ENCODE measurements around the gene CDH4.

CDH4 gene

DNA sequence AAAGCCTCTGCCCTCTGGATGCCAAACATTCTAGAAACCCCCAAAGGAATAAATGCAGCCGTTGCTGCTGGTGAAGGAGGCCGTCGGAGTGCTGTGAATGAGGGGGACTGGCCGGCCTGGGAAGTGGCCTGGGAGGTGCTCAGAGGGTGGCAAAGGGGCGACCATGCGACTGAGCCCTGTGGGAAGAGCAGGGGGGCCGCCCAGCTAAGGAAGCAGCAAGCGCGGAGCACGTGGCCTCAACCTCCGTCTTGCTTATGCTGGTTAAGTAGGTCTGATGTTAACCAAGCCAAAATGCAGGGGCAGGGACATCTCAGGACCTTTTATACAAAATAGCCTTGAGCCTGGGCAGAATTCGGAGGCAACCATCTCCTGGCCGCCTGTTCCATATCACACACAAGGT lies 432.1 kb downstream of the CDH4 start:
- DNase-seq: no peak

DNA sequence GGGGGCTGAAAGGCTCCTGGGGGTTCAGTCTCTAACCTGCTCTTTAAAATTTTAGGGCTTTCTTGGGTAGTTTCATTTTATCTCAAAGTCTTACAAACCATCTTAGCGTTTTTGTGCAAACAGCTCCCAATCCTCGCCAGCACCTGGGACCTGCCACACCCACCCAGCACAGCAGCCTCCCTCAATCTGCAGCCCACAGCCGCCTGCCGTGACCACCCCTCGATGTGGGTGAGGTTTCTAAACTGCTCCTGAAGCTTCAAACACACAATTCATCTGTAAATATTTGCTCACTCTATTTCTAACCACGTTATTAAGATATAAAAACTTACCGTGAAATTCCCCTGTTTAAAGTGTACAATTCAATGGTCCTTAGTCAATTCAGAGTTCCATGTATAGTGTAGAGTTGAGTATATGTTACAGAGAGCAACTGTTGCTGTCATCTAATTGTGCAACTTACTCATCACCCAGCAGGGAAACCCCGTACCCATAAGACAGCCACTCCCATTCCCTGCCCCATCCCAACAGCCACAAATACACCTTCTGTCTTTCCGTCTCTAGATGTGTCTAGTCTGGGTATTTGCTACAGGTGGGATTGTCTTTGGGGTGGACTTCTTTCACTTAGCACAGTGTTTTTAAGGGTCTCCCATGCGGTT lies 432.6 kb downstream of the CDH4 start:
- no peak for DNase-seq

DNA sequence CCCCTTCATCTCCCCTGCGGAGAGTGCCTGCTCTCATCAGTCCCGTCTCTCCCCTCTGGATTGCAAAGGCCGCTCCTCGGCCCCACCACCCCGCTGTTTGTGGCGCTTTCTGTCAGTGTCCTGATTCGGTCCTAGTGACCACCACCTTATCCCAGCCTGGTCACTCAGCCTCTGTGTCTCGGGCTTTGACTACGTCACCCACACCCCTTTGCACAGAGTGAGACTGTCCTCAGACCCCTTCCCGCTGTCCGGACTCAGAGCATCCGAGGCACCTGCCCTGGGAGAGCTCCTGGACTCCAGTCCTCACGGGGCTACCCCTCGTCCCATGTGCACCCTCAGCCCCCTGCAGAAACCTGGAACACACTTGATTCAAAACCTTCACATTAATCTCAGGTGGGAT lies 433.4 kb downstream of the CDH4 start:
- no peak for DNase-seq

DNA sequence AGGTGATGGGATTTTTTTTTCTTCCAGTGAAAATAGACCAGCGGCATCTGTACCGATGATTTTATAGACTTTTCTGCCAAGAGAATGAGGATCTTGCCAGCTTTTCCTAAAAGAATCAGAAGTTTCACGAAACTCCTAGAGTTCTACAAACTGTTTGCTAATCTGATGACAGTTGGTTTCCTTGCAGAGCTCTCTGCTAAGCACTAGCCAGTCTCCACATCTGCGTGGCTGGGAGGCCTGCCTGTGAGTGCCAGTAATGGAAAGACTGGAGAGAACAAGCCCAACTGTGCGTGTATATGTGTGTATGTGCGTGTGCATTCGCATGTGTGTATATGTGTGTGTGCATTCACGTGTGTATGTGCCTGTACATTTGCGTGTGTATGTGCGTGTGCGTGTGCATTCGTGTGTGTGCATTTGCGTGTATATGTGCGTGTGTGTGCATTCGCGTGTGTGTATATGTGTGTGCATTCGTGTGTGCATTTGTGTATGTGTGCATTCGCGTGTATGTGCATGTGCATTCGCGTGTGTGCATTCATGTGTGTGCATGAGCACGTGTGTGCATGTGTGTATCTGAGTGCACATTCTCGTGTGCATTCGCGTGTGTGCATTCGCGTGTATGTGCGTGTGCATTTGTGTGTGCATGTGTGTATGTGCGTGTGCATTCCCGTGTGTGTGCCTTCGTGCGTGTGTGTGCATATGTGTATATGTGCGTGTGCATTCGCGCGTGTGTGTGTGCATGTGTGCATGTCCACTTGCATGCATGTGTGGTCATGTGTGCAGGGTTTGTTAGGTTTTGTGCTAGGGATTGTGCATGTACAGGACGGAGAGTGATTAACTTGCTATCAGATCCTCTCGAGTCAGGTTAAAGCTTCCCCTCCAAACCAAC lies 434.2 kb downstream of the CDH4 start:
- DNase-seq: no peak

DNA sequence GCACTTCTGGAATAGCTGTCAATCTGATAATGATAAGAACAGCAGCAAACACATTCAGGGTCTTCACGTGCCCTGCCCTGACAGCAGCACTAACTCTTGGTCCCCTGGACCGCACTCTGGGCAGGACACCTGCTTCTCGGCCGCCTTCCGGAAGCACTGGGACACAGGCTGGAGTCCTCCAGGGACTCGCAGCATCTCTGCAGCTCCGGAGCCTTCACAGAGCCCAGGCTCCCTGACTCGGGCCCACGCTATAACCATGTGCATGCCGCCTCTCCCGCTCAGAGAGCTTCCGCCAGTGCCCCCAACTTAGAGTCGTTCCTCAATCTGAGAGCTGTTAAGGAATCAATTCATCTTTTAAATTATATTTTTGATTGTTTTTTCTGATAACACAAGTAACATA lies 436.4 kb downstream of the CDH4 start:
- no peak for DNase-seq

DNA sequence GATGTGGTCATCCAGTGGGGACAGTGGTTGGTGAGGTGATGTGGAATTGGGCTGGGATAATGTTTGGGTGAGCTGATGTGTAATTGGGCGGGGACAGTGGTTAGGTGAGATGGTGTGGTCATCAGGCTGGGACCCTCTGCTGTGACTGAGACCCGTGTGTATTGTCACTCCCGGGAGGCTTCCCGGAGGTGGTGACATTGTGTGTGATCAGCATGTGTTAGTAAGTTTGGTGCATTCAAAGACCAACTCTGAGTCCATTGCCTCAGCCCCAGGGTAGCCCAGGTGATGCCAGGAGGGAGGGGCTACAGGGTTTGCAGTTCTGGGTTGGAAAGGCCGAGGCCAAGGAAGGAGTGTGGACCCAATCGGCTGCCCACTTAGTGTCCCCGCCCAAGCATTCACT lies 438.1 kb downstream of the CDH4 start:
- DNase-seq: no peak

DNA sequence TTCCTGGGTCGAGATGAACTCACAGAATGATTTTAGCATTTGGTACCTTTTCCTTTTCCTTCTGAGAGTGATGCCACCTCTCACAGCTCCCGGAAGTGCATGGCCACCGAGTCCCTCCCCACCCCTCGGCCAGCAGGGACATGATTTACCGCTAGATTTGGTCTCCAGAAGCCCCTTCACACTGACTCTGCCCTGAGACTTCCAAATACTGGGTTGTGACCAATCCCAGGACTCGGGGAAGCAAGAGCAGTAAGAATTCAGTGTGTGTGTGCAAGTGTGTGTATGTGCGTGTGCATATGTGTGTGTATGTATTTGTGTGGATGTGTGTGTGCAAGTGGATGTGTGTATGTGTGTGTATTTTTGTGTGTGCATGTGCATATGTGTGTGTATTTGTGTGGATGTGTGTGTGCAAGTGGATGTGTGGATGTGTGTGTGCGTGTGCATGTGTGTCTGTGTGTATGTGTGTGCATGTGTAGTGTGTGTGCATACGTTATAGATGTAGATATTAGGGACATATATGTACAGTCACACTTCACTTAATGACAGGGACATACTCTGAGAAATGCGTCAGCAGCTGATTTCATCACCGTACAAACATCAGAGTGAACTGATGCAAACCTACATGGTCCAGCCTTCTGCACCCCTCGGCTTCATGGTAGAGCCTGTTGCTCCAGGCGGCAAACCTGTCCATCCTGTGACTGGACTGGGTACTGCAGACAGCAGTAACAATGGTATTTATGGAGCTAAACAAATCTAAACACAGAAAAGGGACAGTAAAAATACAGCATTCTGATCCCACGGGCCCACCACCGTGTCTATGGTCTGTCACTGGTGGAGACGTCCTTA lies 439.2 kb downstream of the CDH4 start:
- no peak for DNase-seq

DNA sequence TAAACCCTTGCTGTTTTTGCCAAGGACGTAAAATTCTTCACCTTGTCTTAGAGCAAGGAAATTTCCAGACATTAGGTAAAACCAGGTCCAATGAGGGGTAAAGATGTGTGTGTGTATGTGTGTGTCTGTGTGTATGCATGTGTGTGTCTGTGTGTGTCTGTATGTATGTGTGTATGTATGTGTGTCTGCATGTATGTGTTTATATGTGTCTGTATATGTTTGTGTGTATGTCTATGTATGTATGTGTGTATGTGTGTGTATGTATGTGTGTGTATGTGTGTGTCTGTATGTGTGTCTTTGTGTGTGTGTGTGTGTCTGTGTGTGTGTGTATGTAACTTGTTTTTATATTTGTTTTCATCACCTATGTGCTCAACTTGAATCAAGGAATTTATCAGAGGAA lies 439.9 kb downstream of the CDH4 start:
- DNase-seq: no peak

DNA sequence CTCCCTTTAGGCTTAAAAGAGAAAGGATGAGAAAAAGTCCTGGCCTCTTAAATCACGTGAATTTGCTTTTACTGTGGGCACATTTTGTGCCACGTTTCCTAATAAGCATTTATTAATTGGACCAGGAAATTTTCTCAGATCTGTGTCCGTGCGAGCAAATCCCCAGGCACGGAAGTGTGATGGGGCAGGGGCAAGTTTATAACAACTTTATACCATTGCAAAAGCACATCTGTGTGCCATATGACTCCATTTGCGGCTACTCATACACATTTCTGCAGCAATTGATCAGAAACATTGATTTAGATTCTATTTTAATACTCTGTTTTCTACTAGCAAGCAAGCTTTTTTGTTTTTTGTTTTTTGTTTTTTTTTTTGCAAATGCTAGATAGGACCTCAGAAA lies 440.4 kb downstream of the CDH4 start:
- no peak for DNase-seq

DNA sequence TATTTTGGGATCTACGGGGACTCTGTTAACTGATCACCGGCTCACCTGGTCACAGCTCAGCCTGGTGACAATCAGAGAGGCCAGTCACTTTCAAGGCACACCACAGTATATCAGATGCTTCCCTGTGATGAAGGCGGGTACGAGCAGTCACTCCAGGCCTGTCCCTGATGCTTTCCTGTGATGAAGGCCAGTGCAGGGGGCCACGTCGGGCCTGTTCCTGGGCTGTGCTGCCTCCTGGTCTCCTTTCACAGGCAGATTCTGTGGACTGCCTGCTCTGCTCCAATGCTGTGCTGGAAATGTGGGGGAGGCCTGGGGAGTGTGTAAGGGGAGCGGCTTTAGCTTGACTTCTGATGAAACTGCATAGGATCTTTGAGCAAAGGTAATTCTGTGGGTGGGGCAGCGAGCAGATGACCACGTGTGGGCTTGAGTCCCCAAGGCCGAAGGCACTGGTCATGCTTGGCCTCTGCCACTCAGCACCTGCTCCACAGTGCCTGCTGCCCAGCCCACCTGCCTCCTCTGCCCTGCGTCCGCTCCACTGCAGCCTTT lies 441.1 kb downstream of the CDH4 start:
- DNase-seq: no peak

DNA sequence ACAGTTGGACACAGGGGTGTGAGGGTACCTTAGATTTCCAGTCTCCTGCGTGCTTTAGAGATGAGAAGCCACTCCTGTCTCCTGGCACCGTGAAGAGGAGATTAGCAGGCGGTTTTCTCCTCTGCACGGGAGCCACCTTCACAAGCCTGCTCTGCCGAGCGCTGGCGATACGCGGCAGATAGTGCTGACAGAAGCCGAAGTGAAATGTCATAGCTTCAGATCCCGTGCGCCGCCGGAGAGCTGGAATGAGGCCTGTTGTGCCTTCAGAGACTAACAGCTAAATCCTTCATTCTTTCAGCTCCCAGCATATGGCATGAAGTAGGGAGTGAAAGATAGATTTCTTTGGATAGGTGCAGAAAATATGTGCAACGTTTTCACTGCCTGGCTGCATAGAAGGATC lies 442.6 kb downstream of the CDH4 start:
- DNase-seq: no peak

DNA sequence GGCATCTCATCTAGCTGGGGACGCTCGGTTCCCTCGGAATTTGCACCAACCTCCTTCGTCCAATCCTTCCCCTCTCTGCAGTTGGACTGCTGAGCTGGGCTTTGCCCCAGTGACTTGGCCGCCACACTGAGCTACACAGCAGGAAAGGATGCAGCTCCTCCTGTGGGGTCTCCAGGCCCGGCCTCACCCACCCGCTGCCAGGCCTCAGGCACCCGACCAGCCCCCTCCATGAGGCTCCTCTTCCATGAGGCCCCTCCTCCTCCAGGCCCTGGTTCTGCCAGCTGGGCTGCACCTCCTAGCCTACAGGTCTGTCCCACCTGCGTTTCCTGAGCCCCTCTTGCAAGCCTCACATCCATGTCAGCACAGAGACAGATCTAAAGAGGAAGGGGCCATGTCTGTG lies 443.7 kb downstream of the CDH4 start:
- no peak for DNase-seq

DNA sequence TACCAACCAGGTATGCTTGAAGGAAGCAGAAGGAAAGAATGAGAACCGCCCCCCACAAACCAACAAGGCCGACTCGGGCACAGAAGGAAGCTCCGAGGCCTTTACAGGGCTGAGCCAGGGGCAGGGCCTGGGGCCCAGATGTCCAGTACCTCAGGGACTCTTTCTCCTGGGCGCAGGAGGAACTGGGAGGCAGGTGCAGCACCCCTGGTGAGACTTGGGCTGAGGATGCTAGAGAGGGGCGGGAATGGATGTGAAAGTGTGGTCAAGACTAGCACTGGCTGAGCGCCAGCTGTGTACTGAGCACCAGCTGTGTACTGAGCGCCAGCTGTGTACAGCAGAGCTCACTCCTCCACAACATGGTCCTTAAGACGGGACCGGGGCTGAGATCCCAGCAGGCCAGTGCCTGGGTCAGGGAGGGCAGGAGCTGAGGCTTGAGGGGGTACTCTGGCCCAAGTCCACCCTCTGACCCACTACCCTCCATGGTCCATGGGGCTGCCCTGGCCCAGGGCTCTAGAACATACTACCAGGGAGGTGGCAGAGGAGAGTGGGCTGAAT lies 444.2 kb downstream of the CDH4 start:
- no peak for DNase-seq

DNA sequence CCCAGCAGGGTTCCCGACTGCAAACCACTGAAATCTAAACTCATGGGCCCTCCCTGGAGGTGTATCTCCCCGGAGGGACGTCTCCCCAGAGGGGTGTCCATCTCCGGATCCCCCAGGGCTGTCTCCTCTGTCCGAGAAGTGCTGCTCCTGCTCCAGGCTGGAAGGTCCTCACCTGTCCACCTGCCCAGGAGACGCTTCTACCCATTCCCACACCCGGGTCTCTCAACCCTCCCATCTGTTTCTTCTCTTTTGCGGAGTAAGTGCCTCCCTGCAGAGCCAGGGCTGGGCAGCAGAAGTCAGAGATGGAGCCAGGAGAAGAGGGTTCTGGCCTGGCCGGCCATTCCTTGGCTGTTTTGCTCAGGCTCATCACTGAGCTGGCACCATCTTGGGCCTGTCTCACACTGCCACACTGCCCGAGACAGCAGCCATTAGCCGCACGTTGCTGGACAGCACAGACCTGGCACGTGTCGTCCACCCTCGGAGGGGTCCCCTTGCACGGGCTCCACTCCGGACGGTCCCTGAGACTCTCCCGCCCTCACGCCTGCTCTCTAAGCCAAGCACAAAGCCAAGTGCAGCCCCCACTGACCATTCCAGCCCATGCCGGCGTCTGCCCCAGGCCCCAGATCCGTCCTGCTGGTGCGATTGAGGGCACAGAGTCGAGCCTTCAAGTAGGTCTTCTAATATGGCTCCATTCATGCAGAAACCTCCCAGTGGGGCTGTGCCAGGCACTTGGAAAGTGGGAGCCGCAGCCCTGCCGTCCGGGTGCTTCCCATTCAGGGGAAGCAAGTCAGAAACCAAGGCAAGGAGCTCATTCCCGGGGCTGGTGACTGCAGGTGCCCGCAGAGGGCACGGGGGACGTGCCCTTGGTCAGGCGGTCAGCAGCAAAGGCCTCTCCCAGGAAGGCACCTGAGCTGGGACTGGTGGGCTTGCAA lies 445.9 kb downstream of the CDH4 start:
- DNase-seq: no peak

DNA sequence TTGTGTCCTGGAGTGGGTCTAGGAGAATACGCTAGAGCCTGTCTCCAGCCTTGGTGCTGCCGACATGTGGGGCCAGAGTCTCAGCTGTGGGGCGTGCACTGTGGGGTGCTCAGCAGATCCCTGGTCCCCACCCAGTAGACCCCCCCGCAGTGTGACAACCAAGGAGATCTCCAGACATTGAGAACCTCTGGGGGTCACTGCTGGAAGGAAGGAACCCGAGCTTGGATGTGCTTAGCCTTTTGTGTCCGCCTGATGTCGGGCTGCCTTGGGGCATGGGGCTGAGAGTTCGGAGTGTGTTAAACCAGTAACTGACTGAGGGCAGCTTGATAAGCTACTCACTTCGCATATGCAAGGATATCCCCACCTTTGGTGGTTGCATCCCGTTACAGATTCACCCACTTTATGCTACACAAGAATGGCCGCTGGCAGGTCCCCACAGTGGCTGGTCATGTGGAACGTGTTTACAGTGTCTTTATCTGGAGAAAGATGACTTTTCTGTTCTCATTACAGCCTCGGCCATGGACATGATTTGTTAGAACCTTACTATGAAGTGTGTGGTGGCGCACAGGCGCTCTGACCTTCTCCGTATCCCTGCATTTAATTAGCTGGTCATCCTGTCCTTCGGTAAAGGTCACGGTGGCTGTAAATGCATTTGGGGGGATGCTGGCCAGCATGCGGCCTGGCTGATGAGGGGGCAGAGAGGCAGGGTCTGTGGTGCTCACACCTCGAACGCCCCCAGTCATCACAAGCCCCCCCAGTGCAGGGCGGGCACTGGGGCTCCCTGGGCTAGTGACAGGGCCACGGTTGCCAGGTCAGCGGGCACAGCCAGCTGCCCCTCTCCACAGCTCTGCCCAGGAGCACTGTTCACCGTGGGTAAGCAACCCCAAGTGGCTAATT lies 446.8 kb downstream of the CDH4 start:
- no peak for DNase-seq

DNA sequence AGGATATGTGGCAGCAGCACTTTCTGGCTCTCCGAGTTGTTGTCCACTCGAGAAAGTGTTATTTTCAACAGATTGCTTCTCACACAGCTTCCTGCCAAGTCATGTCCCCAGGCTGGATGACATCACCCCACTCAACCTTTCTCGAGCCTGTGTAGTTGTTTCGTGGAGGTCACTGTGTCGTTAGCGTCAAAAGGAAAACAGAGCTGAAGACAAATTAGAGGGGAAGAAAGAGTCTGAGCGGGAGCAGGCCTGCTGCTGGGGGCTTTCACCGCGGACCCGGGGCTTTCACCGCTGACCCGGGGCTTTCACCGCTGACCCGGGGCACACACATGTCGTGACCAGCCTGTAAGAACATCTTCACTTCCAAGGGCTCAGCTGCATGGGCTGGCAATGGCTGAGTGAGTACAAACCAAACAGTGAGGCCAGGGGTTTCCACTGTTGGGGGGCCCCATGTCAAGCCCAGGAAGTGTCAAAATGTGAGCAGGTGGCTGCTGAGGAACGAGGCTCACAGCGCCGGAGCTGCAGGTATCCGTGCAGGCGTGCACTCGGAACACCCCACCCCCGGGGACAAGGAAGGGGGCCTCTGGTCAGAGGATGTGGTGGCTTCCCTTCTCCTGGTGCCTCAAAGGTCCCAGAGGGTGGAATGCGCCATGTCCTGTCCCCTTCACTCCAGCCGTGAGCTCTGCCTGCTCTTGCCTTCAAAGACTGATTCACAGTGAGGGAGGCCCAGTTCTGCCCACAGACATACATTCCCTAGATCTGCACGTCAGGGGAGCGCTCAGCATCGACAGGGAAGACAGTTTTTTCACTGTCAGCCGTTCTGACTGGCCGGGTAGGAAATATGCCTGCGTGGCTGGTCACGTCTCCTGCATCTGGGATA lies 447.7 kb downstream of the CDH4 start:
- DNase-seq: no peak

DNA sequence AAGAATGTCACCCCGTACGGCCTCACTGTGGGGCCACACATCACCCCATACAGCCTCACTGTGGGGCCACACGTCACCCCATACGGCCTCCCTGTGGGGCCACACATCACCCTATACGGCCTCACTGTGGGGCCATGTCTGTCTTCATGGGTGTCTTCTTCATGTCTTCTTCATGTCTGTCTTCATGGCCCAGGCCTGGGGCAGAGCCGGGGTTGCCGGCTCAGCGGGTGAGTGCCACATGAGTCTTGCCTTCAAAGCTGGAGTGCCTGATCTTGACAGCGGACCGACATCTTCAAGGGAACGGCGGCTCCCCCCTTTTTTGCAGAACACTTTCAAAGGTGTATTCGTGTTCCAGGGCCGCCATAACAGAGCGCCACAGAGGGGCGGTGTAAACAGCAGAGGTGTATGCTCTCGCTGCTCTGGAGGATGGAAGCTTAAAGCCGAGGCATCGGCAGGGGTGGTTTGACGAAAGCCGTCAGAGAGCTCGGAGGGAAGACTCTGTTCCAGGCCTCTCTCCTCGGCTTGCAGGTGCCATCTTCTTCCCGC lies 448.6 kb downstream of the CDH4 start:
- DNase-seq: no peak

DNA sequence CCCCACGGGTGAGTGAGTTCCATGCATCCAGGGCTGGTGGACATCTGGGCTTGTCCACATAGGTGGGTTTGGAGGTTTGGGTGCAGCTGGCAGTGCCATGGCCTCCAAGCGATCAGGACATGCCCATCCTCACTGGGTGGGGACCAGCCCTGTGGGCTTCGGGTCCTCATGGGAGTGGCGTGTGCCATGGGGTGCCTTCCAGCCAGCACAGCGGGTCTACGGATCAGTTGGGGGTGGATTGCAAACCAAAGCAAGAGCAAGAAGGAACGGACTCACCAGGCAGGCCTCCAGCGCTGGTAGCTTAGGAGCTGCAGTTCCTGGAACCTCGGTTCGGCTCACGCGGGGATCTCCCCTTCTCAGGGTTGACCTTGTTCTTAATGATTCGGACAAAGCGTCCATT lies 449.3 kb downstream of the CDH4 start:
- no peak for DNase-seq

DNA sequence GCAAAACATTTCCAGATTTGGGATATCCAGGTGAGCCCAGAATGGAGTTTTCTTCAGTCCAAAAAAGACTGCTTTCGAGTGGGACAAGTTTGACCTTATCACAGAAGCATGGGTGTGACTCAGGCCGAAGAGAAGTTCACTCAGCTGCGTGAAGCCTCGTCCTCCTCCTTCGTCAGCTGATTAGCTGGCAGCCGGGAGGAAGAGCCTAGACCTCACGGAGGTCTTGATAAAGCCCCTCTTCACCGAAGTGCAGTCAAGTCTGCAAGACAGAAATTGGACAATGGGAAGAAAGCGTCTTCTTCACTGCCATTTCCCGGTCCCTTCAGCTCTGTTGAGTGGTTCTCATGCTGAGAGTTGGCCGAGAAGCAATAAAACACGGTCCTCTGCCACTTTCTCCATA lies 449.7 kb downstream of the CDH4 start:
- no peak for DNase-seq
